Measurements from ENCODE around the gene PRDM16. TPM values are rescaled to one million over a fixed set of nuclear protein-coding genes. Genes with fewer than 3 reads are reported as not detected.

PRDM16 gene
- total and polyA plus RNA-seq, 7 donors, result 0.04 to 1.2 (median 0.31) TPM

- DNase-seq (no peak), ATAC-seq (no peak)
- TF ChIP-seq CTCF (IDR thresholded peaks at IDR 0.05), result no peak
- Histone ChIP-seq H3K36me3 (ENCODE audit: insufficient read depth in 1 of 2, low read depth in 1 of 2) (no peaks in the 10 kb centered on the region), H3K4me3 (no peak overlapping the region), H3K27ac (no peak overlapping the region), H3K9me3 (no peaks in the 10 kb centered on the region), H3K27me3 (ENCODE audit: insufficient read depth in 3 of 3, low read length in 2 of 3) (peaks cover 0 to 22% (median 5%) of the 10 kb centered on the region in 3 donors), H3K4me1 (no peaks in the 10 kb centered on the region)
- intact Hi-C loops (cut with DNase I), result loop anchor here in 1 of 2 donors (10.0 kb wide), 1 partner anchor 135 kb away; no protein-coding TSS in a partner anchor
- WGBS, 3 donors, result 89 to 91% (median 90%) methylated on average over 10 to 12 of the region's 12 CpGs
Measured at GRCh38 chr1:3289502-3289901, 220.5 kb downstream of the PRDM16 start.

DNA sequence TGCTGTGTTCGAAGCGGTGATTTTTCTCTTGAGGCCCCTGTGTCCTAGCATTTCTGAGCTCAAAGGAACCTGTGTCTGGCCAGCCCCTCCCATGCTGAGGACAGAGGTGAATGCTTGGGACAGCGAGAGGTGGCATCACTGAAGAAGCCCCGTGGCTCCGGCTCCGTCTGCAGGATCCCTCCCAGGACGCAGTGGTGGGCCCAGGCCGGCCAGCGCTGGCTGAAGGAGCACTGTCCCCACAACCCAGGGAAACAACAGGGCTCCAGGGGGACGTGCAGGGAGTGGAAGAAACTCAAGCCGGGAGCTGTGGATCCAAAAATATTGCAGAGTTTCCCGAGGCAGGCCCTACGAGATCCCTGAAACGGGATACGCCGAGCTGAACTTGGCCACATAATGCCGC, 221.4 kb downstream of the PRDM16 start:
- WGBS, 3 donors, result 67 to 72% (median 70%) methylated on average over 17 of the region's 17 CpGs
- H3K27ac ChIP-seq, result no peak overlapping the region
- H3K36me3 ChIP-seq (ENCODE audit: insufficient read depth in 1 of 2, low read depth in 1 of 2), result no peaks in the 10 kb centered on the region
- peaks cover 0 to 23% (median 6%) of the 10 kb centered on the region in 3 donors for H3K27me3 ChIP-seq (ENCODE audit: insufficient read depth in 3 of 3, low read length in 2 of 3)
- intact Hi-C loops (cut with DNase I), result no loop called here
- no peak for TF ChIP-seq CTCF (IDR thresholded peaks at IDR 0.05)
- no peaks in the 10 kb centered on the region for H3K4me1 ChIP-seq
- H3K4me3 ChIP-seq, result no peak overlapping the region
- ATAC-seq, result no peak
- DNase-seq, result no peak
- no peaks in the 10 kb centered on the region for H3K9me3 ChIP-seq

- H3K27ac ChIP-seq, result no peak overlapping the region
- WGBS, 3 donors, result 72 to 75% (median 75%) methylated on average over 14 to 15 of the region's 15 CpGs
- no peak overlapping the region for H3K4me3 ChIP-seq
- H3K9me3 ChIP-seq, result no peaks in the 10 kb centered on the region
- ATAC-seq (no peak), DNase-seq (no peak)
- intact Hi-C loops (cut with DNase I), result no loop called here
- H3K36me3 ChIP-seq (ENCODE audit: insufficient read depth in 1 of 2, low read depth in 1 of 2), result no peaks in the 10 kb centered on the region
- no peak for TF ChIP-seq CTCF (IDR thresholded peaks at IDR 0.05)
- no peaks in the 10 kb centered on the region for H3K4me1 ChIP-seq
- peaks cover 0 to 25% (median 6%) of the 10 kb centered on the region in 3 donors for H3K27me3 ChIP-seq (ENCODE audit: insufficient read depth in 3 of 3, low read length in 2 of 3)
Measured at GRCh38 chr1:3290915-3291314, 221.9 kb downstream of the PRDM16 start.

DNA sequence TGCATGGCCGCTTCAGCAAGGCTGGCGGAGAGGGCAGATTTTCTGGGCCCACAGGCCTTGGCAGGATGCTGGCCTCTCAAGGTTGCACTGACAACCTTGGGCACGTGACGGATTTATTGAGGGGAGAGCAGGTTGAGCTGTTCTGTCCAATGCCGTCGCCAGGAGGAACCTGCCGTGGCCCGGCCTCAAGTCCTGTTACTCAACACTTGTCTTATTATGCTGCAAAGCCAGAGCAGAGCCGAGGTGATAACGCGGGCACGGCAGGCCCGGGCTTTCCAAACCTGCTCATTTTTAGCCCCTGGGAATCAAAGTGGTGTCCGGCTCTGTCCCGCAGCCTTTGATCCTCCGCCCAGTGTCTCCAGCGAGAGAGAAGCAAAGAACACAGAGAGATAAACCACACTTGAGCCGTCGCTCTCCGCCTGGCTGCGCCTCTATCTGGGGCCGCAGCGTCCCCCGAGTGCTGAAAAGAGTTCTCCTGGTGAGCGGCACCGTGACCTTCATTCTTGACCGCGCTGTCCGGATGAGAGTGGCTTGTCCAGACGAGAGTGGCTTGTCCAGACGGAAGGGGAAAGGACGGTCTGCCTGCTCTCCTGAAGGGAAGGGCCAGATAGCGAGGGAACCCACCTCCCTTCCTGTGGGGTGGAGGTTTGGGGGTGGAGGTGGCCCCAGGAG, 223.2 kb downstream of the PRDM16 start:
- intact Hi-C loops (cut with DNase I), result no loop called here
- H3K27ac ChIP-seq, result no peak overlapping the region

More for the DNA sequence above, 223.2 kb downstream of the PRDM16 start:
- ATAC-seq (no peak), DNase-seq (no peak)
- no peak overlapping the region for H3K4me3 ChIP-seq
- no peaks in the 10 kb centered on the region for H3K4me1 ChIP-seq
- H3K36me3 ChIP-seq (ENCODE audit: insufficient read depth in 1 of 2, low read depth in 1 of 2), result no peaks in the 10 kb centered on the region
- WGBS, 3 donors, result 83 to 86% (median 86%) methylated on average over 33 of the region's 33 CpGs
- no peak for TF ChIP-seq CTCF (IDR thresholded peaks at IDR 0.05)
- no peaks in the 10 kb centered on the region for H3K9me3 ChIP-seq
- peaks cover 0 to 35% (median 6%) of the 10 kb centered on the region in 3 donors for H3K27me3 ChIP-seq (ENCODE audit: insufficient read depth in 3 of 3, low read length in 2 of 3)
